ENCODE results near the gene KLHL40.

Gene KLHL40

DNA sequence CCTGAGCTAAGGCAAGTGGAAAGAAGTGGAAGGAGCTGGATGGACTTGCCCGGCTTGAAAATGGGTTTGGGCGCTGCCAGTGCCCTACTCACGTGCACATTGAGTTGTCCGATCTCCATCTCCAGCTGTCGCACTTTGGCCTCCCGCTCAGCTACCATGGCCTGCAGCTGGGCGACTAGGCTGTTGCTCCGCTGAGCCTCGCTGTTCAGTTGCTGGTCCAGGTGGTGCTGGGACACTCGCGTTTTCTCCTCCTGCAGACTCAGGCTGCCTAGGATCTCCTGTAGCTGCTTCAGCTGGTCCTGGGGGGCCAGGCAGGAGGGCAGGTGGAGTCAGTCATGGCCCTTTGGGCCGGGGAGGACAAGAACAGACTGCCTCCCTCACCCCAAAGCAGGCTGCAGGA is 50.3 kb downstream of the KLHL40 start:
- no peaks in the 10 kb centered on the region for H3K9me3 ChIP-seq (replicated peaks; ENCODE audit: low read length)
- no peaks in the 10 kb centered on the region for H3K36me3 ChIP-seq (ENCODE audit: insufficient read depth, low read length)
- no peak overlapping the region for H3K4me3 ChIP-seq (ENCODE audit: low read length)
- no peak overlapping the region for H3K9ac ChIP-seq (ENCODE audit: low read depth, low read length)
- H3K4me2 ChIP-seq (ENCODE audit: low read length) = no peak overlapping the region
- H3K4me1 ChIP-seq (ENCODE audit: control insufficient read depth, insufficient read depth, low read length) = no peaks in the 10 kb centered on the region
- H3K27me3 ChIP-seq (ENCODE audit: control insufficient read depth, insufficient read depth, low read length) = peaks cover 11% of the 10 kb centered on the region

- Histone ChIP-seq H3K9me3 (replicated peaks; ENCODE audit: low read length) (no peaks in the 10 kb centered on the region), H3K4me2 (ENCODE audit: low read length) (no peak overlapping the region), H3K27me3 (ENCODE audit: control insufficient read depth, insufficient read depth, low read length) (peaks cover 11% of the 10 kb centered on the region), H3K36me3 (ENCODE audit: insufficient read depth, low read length) (no peaks in the 10 kb centered on the region), H3K4me3 (ENCODE audit: low read length) (no peak overlapping the region), H3K9ac (ENCODE audit: low read depth, low read length) (no peak overlapping the region), H3K4me1 (ENCODE audit: control insufficient read depth, insufficient read depth, low read length) (no peaks in the 10 kb centered on the region)
Observed at GRCh38 chr3:42736081-42736480, 50.7 kb downstream of the KLHL40 start.

- peaks cover 11% of the 10 kb centered on the region for H3K27me3 ChIP-seq (ENCODE audit: control insufficient read depth, insufficient read depth, low read length)
- no peak overlapping the region for H3K9ac ChIP-seq (ENCODE audit: low read depth, low read length)
Observed at GRCh38 chr3:42736531-42736930, 51.2 kb downstream of the KLHL40 start.

GRCh38 chr3:42739401-42740158 is 54.2 kb downstream of the KLHL40 start:
- Histone ChIP-seq H3K27me3 (ENCODE audit: control insufficient read depth, insufficient read depth, low read length) (peaks cover 7% of the 10 kb centered on the region), H3K4me2 (ENCODE audit: low read length) (no peak overlapping the region), H3K36me3 (ENCODE audit: insufficient read depth, low read length) (no peaks in the 10 kb centered on the region), H3K4me1 (ENCODE audit: control insufficient read depth, insufficient read depth, low read length) (no peaks in the 10 kb centered on the region), H3K9me3 (replicated peaks; ENCODE audit: low read length) (no peaks in the 10 kb centered on the region), H3K9ac (ENCODE audit: low read depth, low read length) (no peak overlapping the region), H3K4me3 (ENCODE audit: low read length) (no peak overlapping the region)

More at GRCh38 chr3:42736531-42736930, 51.2 kb downstream of the KLHL40 start:
- Histone ChIP-seq H3K4me1 (ENCODE audit: control insufficient read depth, insufficient read depth, low read length) (no peaks in the 10 kb centered on the region), H3K9me3 (replicated peaks; ENCODE audit: low read length) (no peaks in the 10 kb centered on the region), H3K4me2 (ENCODE audit: low read length) (no peak overlapping the region), H3K4me3 (ENCODE audit: low read length) (no peak overlapping the region), H3K36me3 (ENCODE audit: insufficient read depth, low read length) (no peaks in the 10 kb centered on the region)

GRCh38 chr3:42741796-42742195 is 56.5 kb downstream of the KLHL40 start:
- no peaks in the 10 kb centered on the region for H3K4me1 ChIP-seq (ENCODE audit: control insufficient read depth, insufficient read depth, low read length)
- no peaks in the 10 kb centered on the region for H3K9me3 ChIP-seq (replicated peaks; ENCODE audit: low read length)
- H3K4me2 ChIP-seq (ENCODE audit: low read length) = no peak overlapping the region
- H3K9ac ChIP-seq (ENCODE audit: low read depth, low read length) = no peak overlapping the region
- peaks cover 3% of the 10 kb centered on the region for H3K27me3 ChIP-seq (ENCODE audit: control insufficient read depth, insufficient read depth, low read length)
- no peaks in the 10 kb centered on the region for H3K36me3 ChIP-seq (ENCODE audit: insufficient read depth, low read length)
- no peak overlapping the region for H3K4me3 ChIP-seq (ENCODE audit: low read length)

All from skeletal muscle satellite cell (primary cell).